GM12875 (cell line): ENCODE data around the gene NSL1.
"Not testable (repeated sequence)": the region's sequence is repeated elsewhere in the genome, so short reads cannot be mapped to it uniquely, and the experiment has no call there.

Experiments used
- H3K4me3 ChIP-seq: one replicate; pipeline ENCODE4 v1.5.1; 2011; ENCODE audit warnings: low read depth, low read length, control low read depth
- TF ChIP-seq, protein P1 (sequence below): IDR thresholded peaks from 2 replicates; pipeline ENCODE4 v1.5.1; 2011; ENCODE audit warnings: low read depth, mild to moderate bottlenecking, control low read depth, inconsistent platforms, low read length, moderate library complexity, borderline replicate concordance; ENCODE audit not compliant: insufficient read depth

NSL1 gene

DNA sequence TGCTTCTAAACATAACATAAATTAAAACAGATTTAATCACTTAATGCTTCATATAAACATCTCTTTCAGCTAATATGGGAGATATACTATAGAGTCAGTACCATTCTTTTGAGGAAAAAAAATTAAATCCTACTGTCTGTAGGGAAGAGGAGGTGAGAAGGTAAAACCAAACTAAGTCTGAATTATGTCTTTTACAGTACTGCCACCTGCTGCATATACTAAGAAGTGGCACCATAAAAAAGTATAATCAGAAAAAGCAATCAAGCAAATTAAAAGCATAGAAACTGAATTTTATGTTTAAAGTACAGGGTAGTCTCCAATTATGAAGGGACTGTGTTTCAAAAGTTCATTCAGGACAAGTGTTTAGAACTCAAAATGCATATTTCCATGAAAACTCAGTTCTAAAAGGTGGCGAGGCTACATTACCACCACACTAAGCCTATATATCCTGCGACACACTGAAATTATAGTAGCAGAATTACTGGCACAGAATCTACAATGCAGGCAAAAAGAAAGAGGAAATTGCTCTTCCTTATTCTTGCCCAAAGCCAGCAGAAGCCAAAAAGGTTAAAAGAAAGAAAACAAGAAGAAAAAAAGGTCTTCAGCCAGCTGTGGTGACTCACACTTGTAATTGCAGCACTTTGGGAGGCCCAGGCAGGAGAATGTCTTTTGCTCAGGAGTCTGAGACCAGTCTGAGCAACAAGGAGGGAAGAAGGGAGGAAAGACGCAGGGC, 9.0 kb downstream of the NSL1 start:
- no peak overlapping the region for H3K4me3 ChIP-seq
- TF ChIP-seq, protein P1, sequence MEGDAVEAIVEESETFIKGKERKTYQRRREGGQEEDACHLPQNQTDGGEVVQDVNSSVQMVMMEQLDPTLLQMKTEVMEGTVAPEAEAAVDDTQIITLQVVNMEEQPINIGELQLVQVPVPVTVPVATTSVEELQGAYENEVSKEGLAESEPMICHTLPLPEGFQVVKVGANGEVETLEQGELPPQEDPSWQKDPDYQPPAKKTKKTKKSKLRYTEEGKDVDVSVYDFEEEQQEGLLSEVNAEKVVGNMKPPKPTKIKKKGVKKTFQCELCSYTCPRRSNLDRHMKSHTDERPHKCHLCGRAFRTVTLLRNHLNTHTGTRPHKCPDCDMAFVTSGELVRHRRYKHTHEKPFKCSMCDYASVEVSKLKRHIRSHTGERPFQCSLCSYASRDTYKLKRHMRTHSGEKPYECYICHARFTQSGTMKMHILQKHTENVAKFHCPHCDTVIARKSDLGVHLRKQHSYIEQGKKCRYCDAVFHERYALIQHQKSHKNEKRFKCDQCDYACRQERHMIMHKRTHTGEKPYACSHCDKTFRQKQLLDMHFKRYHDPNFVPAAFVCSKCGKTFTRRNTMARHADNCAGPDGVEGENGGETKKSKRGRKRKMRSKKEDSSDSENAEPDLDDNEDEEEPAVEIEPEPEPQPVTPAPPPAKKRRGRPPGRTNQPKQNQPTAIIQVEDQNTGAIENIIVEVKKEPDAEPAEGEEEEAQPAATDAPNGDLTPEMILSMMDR: no peak; the same call in 1 of the 2 replicates

DNA sequence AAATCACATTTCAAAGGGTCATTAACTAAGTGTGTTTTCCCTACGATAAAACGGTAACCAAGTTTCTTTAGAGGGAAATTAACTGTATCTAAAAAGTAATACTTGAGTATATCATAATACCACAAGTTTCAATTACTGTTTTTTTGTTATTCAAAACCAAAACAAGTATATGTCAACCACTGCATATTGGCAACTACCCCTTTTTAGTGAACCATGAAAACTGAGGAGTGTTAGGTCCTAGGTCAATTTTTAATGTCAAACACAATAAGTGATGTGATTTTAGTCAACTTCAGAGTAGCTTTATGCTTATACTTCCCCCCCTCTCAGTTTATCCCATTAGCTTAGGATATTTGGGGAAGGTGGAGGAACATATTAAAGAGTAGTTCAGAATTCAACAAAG, 10.4 kb downstream of the NSL1 start:
- TF ChIP-seq, protein P1: no peak
- no peak overlapping the region for H3K4me3 ChIP-seq

DNA sequence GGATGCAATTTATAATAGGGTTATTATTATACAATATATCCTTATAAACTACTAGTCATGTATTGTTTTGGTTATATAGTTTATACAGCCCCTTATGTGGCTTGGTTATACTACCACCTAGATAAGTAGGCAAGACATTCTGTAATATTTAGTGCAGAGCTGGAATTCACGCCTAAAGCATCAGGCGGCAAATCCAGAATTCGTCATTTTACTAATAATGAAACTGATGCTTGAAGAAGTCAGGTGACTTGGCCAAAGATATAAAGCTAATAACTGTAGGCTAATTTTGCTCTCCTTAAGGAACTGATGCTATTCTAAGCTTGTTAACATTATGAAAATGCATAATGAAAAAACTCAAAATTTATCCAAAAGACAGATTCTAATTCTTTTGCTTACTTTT, 10.8 kb downstream of the NSL1 start:
- TF ChIP-seq, protein P1: no peak
- H3K4me3 ChIP-seq: no peak overlapping the region

DNA sequence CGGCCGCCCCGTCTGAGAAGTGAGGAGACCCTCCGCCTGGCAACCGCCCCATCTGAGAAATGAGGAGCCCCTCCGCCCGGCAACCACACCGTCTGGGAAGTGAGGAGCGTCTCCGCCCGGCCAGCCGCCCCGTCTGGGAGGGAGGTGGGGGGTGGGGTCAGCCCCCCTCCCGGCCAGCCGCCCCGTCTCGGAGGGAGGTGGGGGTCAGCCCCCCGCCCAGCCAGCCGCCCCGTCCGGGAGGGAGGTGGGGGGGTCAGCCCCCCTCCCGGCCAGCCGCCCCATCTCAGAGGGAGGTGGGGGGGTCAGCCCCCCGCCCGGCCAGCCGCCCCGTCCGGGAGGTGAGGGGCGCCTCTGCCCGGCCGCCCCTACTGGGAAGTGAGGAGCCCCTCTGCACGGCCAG, 12.5 kb downstream of the NSL1 start:
- H3K4me3 ChIP-seq: not testable (repeated sequence)

DNA sequence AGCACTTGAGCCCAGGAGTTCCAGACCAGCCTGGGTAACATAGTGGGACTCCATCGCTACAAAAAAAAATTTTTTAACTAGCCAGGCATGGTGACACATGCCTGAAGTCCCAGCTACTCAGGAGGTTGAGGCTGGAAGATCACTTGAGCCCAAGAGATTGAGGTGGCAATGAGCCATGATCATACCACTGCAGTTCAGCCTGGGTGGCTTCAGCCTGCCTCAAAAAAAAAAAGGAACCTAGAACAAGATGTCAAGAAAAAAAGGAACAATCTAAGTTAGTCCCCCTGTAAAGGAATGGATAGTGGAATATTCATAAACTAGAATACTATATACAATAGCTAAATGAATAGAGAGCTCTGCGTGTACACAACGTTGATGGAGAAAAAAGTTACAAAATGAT, 14.4 kb downstream of the NSL1 start:
- TF ChIP-seq, protein P1: no peak
- H3K4me3 ChIP-seq: no peak overlapping the region

DNA sequence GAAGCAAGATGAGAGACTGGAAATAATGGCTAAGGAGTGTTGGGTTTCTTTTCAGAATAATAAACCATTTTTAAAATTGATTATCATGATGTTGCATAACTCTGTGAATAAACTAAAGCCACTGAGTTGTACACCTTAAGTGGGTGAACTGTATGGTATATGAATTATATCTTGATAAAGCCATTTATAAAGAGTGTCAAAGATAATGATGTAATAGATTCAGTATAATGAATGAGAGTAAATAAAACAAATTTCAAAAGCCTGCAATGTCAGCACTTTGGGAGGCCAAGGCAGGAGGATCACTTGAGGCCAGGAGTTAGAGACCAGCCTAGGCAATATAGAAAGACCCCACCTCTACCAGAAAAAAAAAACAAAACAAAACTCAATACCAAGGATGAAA, 16.3 kb downstream of the NSL1 start:
- TF ChIP-seq, protein P1: no peak
- H3K4me3 ChIP-seq: no peak overlapping the region

DNA sequence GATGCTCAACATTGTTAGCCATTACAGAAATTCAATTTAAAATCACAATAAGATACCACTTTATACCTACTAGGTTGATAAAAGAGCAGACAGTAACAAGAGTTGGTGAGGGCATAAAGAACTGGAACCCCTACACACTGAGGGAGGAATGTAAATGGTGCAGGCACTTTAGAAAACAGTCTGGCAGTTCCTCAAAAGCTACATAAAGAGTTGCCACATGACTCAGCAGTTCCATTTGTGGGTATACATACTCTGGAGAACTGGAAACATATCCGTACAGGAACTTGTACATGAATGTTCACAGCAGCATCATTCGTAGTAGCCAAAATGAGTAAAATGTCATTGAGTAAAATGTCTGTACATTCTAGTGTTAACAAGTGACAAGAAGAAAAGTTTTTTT, 17.0 kb downstream of the NSL1 start:
- no peak overlapping the region for H3K4me3 ChIP-seq
- TF ChIP-seq, protein P1: no peak

DNA sequence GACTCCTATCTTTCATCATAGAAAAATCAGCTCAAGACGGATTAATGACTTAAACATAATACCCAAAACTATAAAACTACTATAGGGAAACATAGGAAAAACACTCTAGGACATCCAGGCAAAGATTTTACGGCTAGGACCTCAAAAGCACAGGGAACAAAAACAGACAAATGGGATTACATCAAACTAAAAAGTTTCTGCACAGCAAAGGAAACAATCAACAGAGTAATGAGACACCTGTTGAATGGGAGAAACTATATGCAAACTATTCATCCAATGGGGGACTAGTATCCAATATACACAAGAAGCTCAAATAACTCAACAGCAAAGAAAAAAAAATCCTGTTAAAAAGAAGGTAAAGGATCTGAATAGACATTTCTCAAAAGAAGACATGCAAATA, 18.6 kb downstream of the NSL1 start:
- TF ChIP-seq, protein P1: no peak
- no peak overlapping the region for H3K4me3 ChIP-seq
